Gastrocnemius medialis (tissue), 4 donors: Measurements from ENCODE around the gene TANGO2.

ENCODE experiments used
- POLR2A ChIP-seq, 2 donors: fragments of 450-650 bp; IDR thresholded peaks; one replicate each; pipeline ENCODE4 v1.6.1; 2017; ENCODE audit warnings: antibody characterized with exemption in 2 of 2, mild to moderate bottlenecking in 2 of 2, moderate library complexity in 2 of 2
- TF ChIP-seq, protein P1 (sequence below), 5 experiments: fragments of 450-650 bp in 3 of 5; fragments of 200-600 bp in 2 of 5; sonication (generic) in 2 of 5; IDR thresholded peaks in 4 of 5; conservative IDR thresholded peaks in 1 of 5; 1 replicate in 4 of 5; 2 replicates in 1 of 5; pipeline ENCODE4 v1.5.1; 2016 to 2019; ENCODE audit warnings: antibody characterized with exemption in 5 of 5, mild to moderate bottlenecking in 3 of 5, moderate library complexity in 3 of 5

DNA sequence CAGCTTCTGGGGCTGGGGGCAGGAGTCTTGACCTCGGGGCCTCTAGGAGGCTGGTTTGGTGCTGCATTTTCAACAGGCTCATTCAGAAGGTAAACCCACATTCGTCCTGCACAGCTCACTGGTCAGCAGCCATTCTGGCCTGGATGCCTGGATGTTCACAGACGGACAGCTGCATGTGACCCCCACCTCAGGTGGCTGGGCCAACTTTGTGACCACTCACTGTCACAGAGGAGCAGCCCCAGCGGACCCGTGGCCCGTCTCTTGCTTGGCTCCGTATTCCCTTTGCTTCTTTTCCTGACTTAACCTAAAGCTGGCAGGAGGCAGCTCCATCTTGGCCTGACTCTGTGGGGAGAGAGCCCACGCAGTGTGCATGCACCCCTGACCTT lies 67.3 kb downstream of the TANGO2 start:
- no peak for TF ChIP-seq POLR2A (IDR thresholded peaks at IDR 0.05)
- TF ChIP-seq, protein P1, sequence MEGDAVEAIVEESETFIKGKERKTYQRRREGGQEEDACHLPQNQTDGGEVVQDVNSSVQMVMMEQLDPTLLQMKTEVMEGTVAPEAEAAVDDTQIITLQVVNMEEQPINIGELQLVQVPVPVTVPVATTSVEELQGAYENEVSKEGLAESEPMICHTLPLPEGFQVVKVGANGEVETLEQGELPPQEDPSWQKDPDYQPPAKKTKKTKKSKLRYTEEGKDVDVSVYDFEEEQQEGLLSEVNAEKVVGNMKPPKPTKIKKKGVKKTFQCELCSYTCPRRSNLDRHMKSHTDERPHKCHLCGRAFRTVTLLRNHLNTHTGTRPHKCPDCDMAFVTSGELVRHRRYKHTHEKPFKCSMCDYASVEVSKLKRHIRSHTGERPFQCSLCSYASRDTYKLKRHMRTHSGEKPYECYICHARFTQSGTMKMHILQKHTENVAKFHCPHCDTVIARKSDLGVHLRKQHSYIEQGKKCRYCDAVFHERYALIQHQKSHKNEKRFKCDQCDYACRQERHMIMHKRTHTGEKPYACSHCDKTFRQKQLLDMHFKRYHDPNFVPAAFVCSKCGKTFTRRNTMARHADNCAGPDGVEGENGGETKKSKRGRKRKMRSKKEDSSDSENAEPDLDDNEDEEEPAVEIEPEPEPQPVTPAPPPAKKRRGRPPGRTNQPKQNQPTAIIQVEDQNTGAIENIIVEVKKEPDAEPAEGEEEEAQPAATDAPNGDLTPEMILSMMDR (IDR thresholded peaks at IDR 0.05 in 4 of 5, conservative IDR thresholded peaks at IDR 0.05 in 1 of 5), result no peak
